ENCODE results near the gene L2HGDH.
A peak's percentile ranks its signal among the peaks of the same experiment; 100 is the strongest.

L2HGDH gene

DNA sequence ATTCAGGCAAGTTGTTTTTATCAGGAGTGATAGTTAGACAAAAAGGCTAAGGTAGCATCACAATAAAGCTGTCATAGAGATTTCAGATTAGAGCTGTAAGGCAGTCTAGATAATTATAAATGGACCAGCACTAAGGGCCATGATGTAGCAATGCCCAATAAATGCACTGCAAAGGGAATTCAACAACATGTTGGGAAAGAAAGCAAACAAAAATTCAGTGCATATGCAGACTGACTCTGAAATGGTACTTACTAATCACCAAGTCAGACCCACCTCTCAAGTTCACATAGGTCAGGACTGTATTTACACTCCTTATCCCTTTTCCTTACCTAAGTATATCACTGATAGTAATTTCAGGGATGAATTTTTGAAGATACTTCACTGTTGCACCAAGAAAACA is 47.0 kb downstream of the L2HGDH start:
- CTCF ChIA-PET = no interaction called here

DNA sequence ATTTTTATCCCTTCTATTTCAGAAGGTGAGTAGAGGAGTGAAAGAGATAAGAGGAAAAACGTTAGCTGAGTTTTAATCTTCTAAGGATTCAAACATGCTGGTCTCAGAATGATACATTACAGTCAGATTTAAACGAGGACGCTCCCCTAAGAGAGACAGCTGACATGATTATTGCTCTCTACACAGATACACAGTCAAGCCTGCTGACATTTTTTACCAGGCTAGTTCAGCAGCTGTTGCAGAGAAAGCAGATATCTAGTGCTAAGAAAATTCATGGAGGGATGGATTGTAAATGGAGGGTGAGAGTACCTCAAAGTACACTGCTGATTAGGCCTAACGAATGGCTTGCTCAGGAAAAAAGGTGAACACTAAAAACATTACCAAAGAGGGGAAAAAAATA is 48.7 kb downstream of the L2HGDH start:
- CTCF ChIA-PET = interaction anchor here (0.9 to 1.1 kb wide), 2 partner anchors 11 to 13 kb away, joined by 3 to 4 read pairs; no protein-coding TSS in a partner anchor
- POLR2A ChIA-PET = no interaction called here
- no peak for DNase-seq (ENCODE audit: low read depth, low spot score)
- TF ChIP-seq, protein P1, sequence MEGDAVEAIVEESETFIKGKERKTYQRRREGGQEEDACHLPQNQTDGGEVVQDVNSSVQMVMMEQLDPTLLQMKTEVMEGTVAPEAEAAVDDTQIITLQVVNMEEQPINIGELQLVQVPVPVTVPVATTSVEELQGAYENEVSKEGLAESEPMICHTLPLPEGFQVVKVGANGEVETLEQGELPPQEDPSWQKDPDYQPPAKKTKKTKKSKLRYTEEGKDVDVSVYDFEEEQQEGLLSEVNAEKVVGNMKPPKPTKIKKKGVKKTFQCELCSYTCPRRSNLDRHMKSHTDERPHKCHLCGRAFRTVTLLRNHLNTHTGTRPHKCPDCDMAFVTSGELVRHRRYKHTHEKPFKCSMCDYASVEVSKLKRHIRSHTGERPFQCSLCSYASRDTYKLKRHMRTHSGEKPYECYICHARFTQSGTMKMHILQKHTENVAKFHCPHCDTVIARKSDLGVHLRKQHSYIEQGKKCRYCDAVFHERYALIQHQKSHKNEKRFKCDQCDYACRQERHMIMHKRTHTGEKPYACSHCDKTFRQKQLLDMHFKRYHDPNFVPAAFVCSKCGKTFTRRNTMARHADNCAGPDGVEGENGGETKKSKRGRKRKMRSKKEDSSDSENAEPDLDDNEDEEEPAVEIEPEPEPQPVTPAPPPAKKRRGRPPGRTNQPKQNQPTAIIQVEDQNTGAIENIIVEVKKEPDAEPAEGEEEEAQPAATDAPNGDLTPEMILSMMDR (IDR thresholded peaks at IDR 0.05; ENCODE audit: insufficient read depth, low read length, missing control alignments) = no peak
- no peak overlapping the region for H3K4me3 ChIP-seq (ENCODE audit: low read depth, low read length)

More for the DNA sequence above, 47.0 kb downstream of the L2HGDH start:
- no peak for DNase-seq (ENCODE audit: low read depth, low spot score)
- POLR2A ChIA-PET = no interaction called here
- TF ChIP-seq, protein P1 (IDR thresholded peaks at IDR 0.05; ENCODE audit: insufficient read depth, low read length, missing control alignments) = no peak
- no peak overlapping the region for H3K4me3 ChIP-seq (ENCODE audit: low read depth, low read length)

DNA sequence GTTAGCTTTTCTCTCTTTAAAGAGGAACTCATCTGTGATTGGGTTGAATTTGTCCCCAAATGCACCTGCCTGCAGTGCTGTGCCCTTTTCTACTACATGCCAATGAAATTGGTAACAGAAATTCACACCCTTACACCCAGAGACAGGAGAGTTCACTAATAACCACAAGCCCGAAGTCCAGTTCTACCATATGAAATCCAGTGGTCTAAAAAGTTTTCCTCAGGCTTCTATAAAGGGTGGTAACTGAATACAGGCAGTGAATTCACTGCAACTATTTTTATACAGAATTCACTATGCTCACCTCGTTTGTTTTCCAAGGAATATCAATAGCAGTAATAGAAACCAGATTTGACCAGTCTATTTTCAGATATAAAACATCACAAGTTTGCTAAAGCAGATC is 49.2 kb downstream of the L2HGDH start:
- ChIA-PET POLR2A (no interaction called here), CTCF (interaction anchor here (0.6 to 3.4 kb wide), 6 partner anchors 7 to 395 kb away, joined by 3 to 15 read pairs (median 4); no protein-coding TSS in a partner anchor)
- TF ChIP-seq, protein P1 (IDR thresholded peaks at IDR 0.05; ENCODE audit: insufficient read depth, low read length, missing control alignments) = no peak
- no peak overlapping the region for H3K4me3 ChIP-seq (ENCODE audit: low read depth, low read length)
- DNase-seq (ENCODE audit: low read depth, low spot score) = no peak

DNA sequence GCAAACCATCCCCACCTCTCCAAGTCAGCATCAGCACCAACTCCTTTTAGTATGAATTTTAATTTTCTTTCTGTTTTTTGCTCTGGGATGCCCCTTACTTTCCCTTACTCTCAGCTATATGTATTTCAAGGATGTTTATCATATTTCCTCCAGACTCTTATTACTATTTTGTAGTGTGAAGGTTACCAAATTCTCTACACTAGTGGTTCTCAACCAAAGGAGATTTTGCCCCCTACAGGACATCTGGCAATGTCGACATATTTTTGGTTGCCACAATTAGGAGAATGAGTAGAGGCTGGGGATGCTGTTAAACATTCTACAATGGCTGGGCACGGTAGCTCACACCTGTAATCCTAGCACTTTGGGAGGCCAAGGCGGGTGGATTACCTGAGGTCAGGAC is 51.5 kb downstream of the L2HGDH start:
- TF ChIP-seq, protein P1 (IDR thresholded peaks at IDR 0.05; ENCODE audit: insufficient read depth, low read length, missing control alignments) = peak; percentile 44
- DNase-seq (ENCODE audit: low read depth, low spot score) = no peak
- H3K4me3 ChIP-seq (ENCODE audit: low read depth, low read length) = no peak overlapping the region
- CTCF ChIA-PET = interaction anchor here (0.9 to 3.4 kb wide), 25 partner anchors 8 to 409 kb away, joined by 3 to 15 read pairs (median 4); partner anchors contain the start of genes NEMF and VCPKMT
- POLR2A ChIA-PET = no interaction called here

DNA sequence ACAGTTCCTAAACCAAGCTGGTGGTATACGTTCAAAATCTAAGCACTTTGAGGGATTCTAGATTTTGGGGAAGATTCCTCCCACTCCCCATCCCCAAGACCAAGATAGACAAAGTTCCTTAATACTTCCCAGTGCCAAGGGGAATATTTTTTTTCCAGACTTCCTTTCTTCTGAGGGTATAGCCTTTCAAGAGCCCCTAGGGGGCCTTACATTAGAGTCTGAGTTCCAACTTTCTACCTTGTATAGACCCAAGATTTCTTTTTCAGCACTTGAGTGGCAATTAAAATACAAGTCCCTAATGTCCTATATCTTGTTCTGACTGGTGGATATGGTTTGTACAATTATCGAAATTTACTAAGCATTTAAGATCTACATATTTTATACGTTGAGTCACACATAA is 52.0 kb downstream of the L2HGDH start:
- CTCF ChIA-PET = interaction anchor here (0.9 to 3.4 kb wide), 22 partner anchors 8 to 409 kb away, joined by 3 to 15 read pairs (median 4); partner anchors contain the start of genes NEMF and VCPKMT
- TF ChIP-seq, protein P1 (IDR thresholded peaks at IDR 0.05; ENCODE audit: insufficient read depth, low read length, missing control alignments) = no peak
- no peak for DNase-seq (ENCODE audit: low read depth, low spot score)
- POLR2A ChIA-PET = no interaction called here
- H3K4me3 ChIP-seq (ENCODE audit: low read depth, low read length) = no peak overlapping the region

DNA sequence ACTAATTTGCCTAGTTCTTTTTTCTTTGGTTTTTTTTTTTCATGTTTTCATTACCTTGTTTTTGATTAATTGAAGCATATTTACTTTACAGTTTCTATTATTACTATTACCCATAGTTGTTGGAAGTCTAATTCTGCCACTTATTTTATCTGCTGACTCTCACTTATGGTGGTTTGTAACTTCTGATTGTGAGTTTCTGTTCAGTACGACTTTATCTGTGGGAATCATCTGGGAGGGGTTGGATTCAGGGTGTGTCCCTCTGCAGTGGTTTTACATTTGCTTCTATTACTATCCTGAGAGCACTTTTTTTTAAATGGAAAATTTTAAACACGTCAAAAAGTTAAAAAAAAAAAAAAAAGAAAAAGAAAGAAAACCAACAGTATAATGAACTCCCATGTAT is 54.3 kb downstream of the L2HGDH start:
- ChIA-PET POLR2A (no interaction called here), CTCF (interaction anchor here (0.9 kb wide), 1 partner anchor 19 kb away, joined by 3 read pairs; no protein-coding TSS in a partner anchor)
- no peak overlapping the region for H3K4me3 ChIP-seq (ENCODE audit: low read depth, low read length)
- TF ChIP-seq, protein P1 (IDR thresholded peaks at IDR 0.05; ENCODE audit: insufficient read depth, low read length, missing control alignments) = no peak
- DNase-seq (ENCODE audit: low read depth, low spot score) = no peak

All from AG04449 (cell line).